Colonic mucosa (tissue), 4 donors: Measurements from ENCODE around the gene ATOSB. TPM values are rescaled to one million over a fixed set of nuclear protein-coding genes. Genes with fewer than 3 reads are reported as not detected.
A peak's percentile ranks its signal among the peaks of the same experiment; 100 is the strongest.

Source experiments
- DNase-seq: peaks from one replicate; pipeline ENCODE4 v3.0.0-alpha.2; 2020
- H3K27ac ChIP-seq: fragments of 200-600 bp; one replicate; pipeline ENCODE4 v1.8.0; 2021
- H3K27me3 ChIP-seq: fragments of 200-600 bp; one replicate; pipeline ENCODE4 v1.8.0; 2021
- H3K36me3 ChIP-seq: fragments of 200-600 bp; one replicate; pipeline ENCODE4 v1.8.0; 2021
- H3K4me1 ChIP-seq: fragments of 200-600 bp; one replicate; pipeline ENCODE4 v1.8.0; 2021; ENCODE audit warnings: mild to moderate bottlenecking
- H3K4me3 ChIP-seq: fragments of 200-600 bp; one replicate; pipeline ENCODE4 v1.8.0; 2021
- H3K9ac ChIP-seq, 2 donors: one replicate each; pipeline ENCODE4 v1.7.0; 2013; ENCODE audit warnings: control low read depth in 2 of 2, low read depth in 2 of 2, low read length in 2 of 2
- H3K9me3 ChIP-seq: fragments of 200-600 bp; one replicate; pipeline ENCODE4 v1.8.0; 2021
- CTCF ChIP-seq: fragments of 200-600 bp; IDR thresholded peaks from one replicate; pipeline ENCODE4 v1.8.0; 2022; ENCODE audit warnings: antibody characterized with exemption, mild to moderate bottlenecking
- intact Hi-C: fragments of 100-400 bp; cut with DNase I; formaldehyde crosslinking; loops from one replicate; pipeline ENCODE4 v1.14.1; 2022
- total RNA-seq, 2 donors: library from RNA; stranded (reverse); fragmentation: NEBNext Ultra II Directional in 1 of 2; extraction: Animal tissue kit (Norgen Biotek cat#: 25700) in 1 of 2; gene quantifications; one replicate each; pipeline ENCODE4 v1.2.1, GENCODE V29; 2021
- donor health status: healthy.
- donor health status: DM: no; HTN: no; CAD: no.
- donor health status: DM: no; HTN: no; CAD: no.

The ATOSB gene
- total RNA-seq, 2 donors from 2014 or later, result 16.8 to 44.6 TPM

DNA sequence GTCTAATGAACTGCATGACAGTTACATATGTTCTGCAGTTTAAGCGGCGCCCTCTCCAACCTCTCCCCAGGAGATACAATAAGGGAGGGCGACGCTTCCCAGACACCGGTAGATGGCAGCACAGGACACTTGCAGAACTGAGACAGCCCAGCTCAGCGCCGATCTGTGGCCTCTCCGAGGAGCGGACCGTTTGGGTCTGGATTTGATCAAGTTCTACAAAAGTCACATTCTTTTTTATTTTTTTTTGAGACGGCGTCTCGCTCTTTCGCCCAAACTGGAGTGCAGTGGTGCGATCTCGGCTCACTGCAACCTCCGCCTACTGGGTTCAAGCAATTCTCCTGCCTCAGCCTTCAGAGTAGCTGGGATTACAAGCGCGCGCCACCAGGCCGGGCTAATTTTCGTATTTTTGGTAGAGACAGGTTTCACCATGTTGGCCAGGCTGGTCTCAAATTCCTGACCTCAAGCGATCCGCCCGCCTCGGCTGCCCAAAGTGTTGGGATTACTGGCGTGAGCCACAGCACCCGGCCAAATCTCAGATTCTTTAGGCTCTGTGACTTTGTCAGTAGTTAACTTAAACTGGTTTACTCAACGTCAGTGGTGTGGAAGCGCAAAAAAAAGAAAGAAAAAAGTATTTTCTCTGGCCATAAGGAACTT, 1.4 kb upstream of the ATOSB start:
- H3K4me1 ChIP-seq, result peaks cover 6% of the 10 kb centered on the region
- intact Hi-C loops, result loop anchor here (2.0 kb wide), 2 partner anchors 142 to 360 kb away; no protein-coding TSS in a partner anchor
- DNase-seq, result peak; percentile 95
- no peaks in the 10 kb centered on the region for H3K9me3 ChIP-seq
- H3K27me3 ChIP-seq, result no peaks in the 10 kb centered on the region
- H3K27ac ChIP-seq, result peak overlapping the region; percentile 91
- H3K4me3 ChIP-seq, result peak overlapping the region; percentile 38
- H3K36me3 ChIP-seq, result no peaks in the 10 kb centered on the region
- TF ChIP-seq CTCF, result peak; percentile 94
- peak overlapping the region; percentile 13 to 79 for H3K9ac ChIP-seq

DNA sequence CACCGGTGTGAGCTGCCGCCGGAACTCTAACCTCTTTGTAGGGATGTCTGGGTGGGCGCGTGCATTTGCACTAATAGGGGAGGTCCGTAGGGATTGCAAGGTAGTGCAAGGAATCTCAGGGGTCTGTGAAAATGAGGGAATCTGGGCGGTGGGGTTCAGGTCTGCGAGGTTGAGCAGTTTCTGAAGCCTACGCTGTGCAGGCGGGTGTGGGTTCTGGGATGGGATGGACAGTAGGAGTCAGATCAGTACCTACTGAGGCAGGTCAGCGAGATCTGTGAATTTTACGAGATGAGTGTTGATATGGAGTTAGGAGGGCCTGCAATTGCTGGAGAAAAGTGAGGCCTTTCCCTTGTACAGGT, 856 bp upstream of the ATOSB start:
- Histone ChIP-seq H3K9ac (peak overlapping the region; percentile 13 to 79), H3K27me3 (no peaks in the 10 kb centered on the region), H3K4me1 (peaks cover 6% of the 10 kb centered on the region), H3K36me3 (no peaks in the 10 kb centered on the region), H3K27ac (peak overlapping the region; percentile 91), H3K4me3 (peak overlapping the region; percentile 38), H3K9me3 (no peaks in the 10 kb centered on the region)
- intact Hi-C loops, result loop anchor here (2.0 kb wide), 2 partner anchors 142 to 360 kb away; no protein-coding TSS in a partner anchor
- no peak for TF ChIP-seq CTCF
- DNase-seq, result no peak

DNA sequence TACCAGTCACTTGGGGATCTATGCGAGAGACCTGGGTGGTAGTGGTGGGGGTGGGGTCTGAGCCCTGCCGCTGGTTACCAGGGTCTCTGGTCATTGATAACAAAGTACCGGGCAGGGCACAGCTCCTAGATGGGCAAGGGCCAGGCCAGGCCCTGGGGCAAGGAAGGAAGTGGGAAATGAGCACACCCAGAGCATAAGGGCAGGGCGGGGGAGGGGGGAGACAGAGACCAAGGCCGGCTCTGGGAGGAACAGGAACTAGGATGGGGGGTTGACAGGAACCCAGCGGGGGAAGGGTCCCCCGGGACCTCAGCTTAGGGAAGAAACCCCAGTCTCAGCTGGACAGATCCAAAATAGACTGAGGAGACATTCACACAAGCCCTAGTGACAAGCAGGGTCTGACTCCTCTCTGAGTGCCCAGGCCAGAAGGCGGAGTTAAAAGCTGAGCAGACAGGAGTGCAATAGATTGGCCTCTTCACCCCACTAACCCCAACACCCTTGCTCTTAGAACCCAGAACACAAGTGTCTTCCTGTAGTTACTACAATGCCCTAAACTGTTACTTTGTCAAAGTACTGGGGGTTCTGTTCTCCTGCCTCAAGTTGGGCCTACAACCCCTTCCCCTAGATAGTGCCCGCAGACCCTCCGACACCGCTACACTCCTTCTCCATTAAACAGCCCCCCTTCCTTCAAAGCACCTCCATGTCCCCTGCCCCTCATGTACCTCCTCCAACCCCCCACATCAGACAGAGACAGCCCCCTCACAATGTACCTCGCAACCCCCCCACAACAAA, 628 bp downstream of the ATOSB start:
- intact Hi-C loops, result no loop called here
- Histone ChIP-seq H3K27me3 (no peaks in the 10 kb centered on the region), H3K36me3 (no peaks in the 10 kb centered on the region), H3K4me1 (peaks cover 6% of the 10 kb centered on the region), H3K27ac (peak overlapping the region; percentile 91), H3K9ac (peak overlapping the region; percentile 74 to 93), H3K9me3 (no peaks in the 10 kb centered on the region), H3K4me3 (peak overlapping the region; percentile 38)
- DNase-seq, result peak; percentile 76
- TF ChIP-seq CTCF, result no peak

DNA sequence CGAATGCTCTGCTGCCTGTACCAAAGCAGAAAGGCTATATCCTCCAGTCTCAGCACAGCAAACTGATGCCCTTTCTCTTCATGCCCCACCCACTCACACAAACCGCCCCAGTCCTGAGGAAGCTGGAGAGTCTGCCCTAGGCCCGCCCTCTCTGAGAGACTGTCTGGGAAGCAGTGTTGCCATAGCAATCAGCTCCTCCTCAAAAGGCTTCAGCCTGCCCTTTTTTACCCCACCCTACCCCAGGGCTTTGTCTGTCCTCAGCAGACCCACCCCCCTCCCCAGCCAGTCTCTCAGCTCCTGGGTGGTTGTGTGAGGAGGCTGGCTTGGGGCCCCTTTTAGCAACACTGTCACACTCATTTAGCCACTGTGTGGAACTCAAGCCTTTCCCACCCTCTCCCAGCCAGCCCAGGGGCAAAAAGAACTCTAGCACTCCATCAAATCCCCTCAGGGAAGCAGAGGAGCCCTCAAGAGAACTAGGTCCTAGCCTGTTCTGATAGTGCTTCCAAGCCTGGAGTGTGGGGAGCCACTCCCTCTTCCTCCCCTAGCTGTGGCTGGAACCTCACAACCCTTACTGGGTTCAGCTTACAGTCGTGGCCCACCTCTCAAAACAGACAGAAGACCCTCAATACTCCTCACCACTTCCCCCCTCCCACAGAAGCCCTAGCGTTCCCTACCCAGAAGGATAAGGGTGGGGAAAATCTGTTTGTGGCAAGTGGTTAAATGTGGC, 1.4 kb downstream of the ATOSB start:
- peak; percentile 95 for DNase-seq
- intact Hi-C loops, result no loop called here
- Histone ChIP-seq H3K36me3 (no peaks in the 10 kb centered on the region), H3K4me3 (peak overlapping the region; percentile 38), H3K27me3 (no peaks in the 10 kb centered on the region), H3K4me1 (peaks cover 6% of the 10 kb centered on the region), H3K9ac (peak overlapping the region; percentile 74 to 93), H3K27ac (peak overlapping the region; percentile 91), H3K9me3 (no peaks in the 10 kb centered on the region)
- no peak for TF ChIP-seq CTCF

DNA sequence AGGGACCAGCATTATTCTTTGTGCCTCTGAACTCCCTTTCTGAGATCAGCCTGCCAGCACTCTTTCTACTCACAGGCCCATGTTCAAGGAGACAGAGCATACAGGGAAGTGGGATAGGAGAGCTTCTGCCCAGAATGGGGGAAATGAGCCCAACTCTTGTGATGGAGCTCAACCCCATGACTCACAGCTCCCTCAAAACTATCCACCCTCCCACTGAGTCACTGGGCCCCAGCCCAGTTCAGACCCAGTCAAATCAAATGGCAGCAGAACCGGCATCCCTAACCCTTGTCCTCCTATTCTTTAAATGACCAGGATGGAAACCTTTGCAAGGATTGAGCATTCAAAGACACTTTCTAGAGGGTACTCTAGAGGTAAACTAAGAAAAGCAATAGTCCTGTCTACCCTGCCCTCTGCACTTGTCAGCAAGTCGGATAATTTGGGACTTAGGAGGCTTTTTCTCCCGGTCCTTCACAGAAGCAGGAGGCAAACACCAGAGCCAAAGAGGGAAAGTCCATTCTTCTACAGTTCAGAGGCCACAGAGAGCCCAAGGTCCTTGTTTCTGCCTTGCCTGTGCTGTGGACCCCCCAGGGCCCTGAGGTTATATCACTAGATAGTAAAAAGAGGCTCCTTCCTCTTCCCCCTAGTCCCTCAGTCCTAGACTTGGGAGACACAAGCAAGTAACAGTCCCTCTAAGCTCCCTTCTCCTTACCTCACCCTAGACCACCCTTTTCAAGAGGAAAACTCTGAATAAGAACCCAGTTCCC, 3.2 kb downstream of the ATOSB start:
- H3K36me3 ChIP-seq, result peaks cover 7% of the 10 kb centered on the region
- H3K4me1 ChIP-seq, result peaks cover 6% of the 10 kb centered on the region
- no peaks in the 10 kb centered on the region for H3K9me3 ChIP-seq
- no peak overlapping the region for H3K4me3 ChIP-seq
- peak overlapping the region; percentile 66 for H3K27ac ChIP-seq
- no peak for DNase-seq
- intact Hi-C loops, result no loop called here
- H3K9ac ChIP-seq, result peak overlapping the region in 1 of 2 donors; percentile 68
- no peak for TF ChIP-seq CTCF
- H3K27me3 ChIP-seq, result no peaks in the 10 kb centered on the region
